Gastrocnemius medialis (tissue), 4 donors: Measurements from ENCODE around the gene DMBT1. TPM values are rescaled to one million over a fixed set of nuclear protein-coding genes. Genes with fewer than 3 reads are reported as not detected.

ENCODE experiments used
- ATAC-seq, 2 donors: fragments of 150-250 bp; one replicate each; pipeline ENCODE4 v1.9.1; 2016
- DNase-seq, 2 donors: peaks; one replicate each; pipeline ENCODE4 v3.0.0-alpha.2; 2019
- H3K27ac ChIP-seq, 4 donors: fragments of 200-600 bp; sonication (generic); 1 replicate in 1 of 4; 2 replicates in 3 of 4; pipeline ENCODE4 v1.5.1; 2016 to 2018; ENCODE audit warnings: mild to moderate bottlenecking in 2 of 4, moderate library complexity in 1 of 4
- H3K27me3 ChIP-seq, 3 donors: fragments of 200-600 bp; sonication (generic) in 2 of 3; 1 replicate in 1 of 3; 2 replicates in 2 of 3; pipeline versions ENCODE4 v1.5.1 to v1.6.0; 2016 to 2019; ENCODE audit warnings: mild to moderate bottlenecking in 1 of 3, moderate library complexity in 1 of 3
- H3K36me3 ChIP-seq, 2 donors: fragments of 200-600 bp; sonication (generic) in 1 of 2; one replicate each; pipeline ENCODE4 v1.5.1; 2017 to 2018
- H3K4me1 ChIP-seq, 2 donors: fragments of 200-600 bp; sonication (generic) in 1 of 2; one replicate each; pipeline ENCODE4 v1.5.1; 2016 to 2017; ENCODE audit warnings: mild to moderate bottlenecking in 2 of 2
- H3K4me3 ChIP-seq, 4 donors: fragments of 200-600 bp; sonication (generic) in 3 of 4; 1 replicate in 1 of 4; 2 replicates in 3 of 4; pipeline ENCODE4 v1.5.1; 2016 to 2019; ENCODE audit warnings: mild to moderate bottlenecking in 2 of 4
- H3K9me3 ChIP-seq, 3 donors: fragments of 200-600 bp; sonication (generic) in 2 of 3; 1 replicate in 1 of 3; 2 replicates in 2 of 3; pipeline ENCODE4 v1.5.1; 2016 to 2019
- POLR2A ChIP-seq, 2 donors: fragments of 450-650 bp; IDR thresholded peaks; one replicate each; pipeline ENCODE4 v1.6.1; 2017; ENCODE audit warnings: antibody characterized with exemption in 2 of 2, mild to moderate bottlenecking in 2 of 2, moderate library complexity in 2 of 2
- in situ Hi-C, 4 donors: fragments of 200-750 bp; cut with MboI; loops; one replicate each; pipeline versions ENCODE4 v1.15.0 to v1.8.0; 2017; ENCODE audit warnings: low sequenced_read_pairs in 4 of 4
- intact Hi-C: fragments of 100-400 bp; cut with DNase I; formaldehyde crosslinking; loops from one replicate; pipeline ENCODE4 v1.15.1; 2023; ENCODE audit warnings: low total_unique reads
- total RNA-seq, 4 donors: library from RNA; depleted of rRNA; stranded (reverse); fragments of >200 nt; gene quantifications; one replicate each; pipeline versions ENCODE4 v1.1.0 to v1.2.3, GENCODE V29; 2016
- TF ChIP-seq, protein P1 (sequence below), 5 experiments: fragments of 450-650 bp in 3 of 5; fragments of 200-600 bp in 2 of 5; sonication (generic) in 2 of 5; IDR thresholded peaks in 4 of 5; conservative IDR thresholded peaks in 1 of 5; 1 replicate in 4 of 5; 2 replicates in 1 of 5; pipeline ENCODE4 v1.5.1; 2016 to 2019; ENCODE audit warnings: antibody characterized with exemption in 5 of 5, mild to moderate bottlenecking in 3 of 5, moderate library complexity in 3 of 5

DMBT1 gene
- total RNA-seq, 4 donors from 2014 or later = 0.32 TPM; not detected in 3

DNA sequence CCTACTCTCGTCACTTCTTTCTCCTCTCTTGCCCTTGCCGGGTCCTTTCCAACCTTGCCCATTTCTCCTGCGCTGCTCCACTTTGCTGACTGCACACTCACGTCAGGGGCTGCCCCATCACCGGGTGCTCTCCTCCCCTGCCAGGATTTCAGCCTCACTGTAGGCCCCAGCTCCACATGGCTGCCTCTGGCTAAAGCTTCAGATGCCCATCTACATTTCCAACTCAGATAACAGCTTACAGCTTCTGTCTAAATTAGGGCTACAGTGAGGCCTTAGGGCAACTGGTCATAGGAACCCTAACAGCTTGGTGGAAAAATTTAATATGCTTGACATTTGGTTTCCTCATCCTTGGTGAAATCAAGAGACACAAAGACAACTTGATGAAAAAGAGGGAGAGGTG, 113.2 kb downstream of the DMBT1 start:
- in situ Hi-C loops (no loop called here), intact Hi-C loops (no loop called here)
- no peak for DNase-seq
- ATAC-seq = no peak
- Histone ChIP-seq H3K4me3 (no peak overlapping the region), H3K27ac (no peak overlapping the region), H3K27me3 (no peaks in the 10 kb centered on the region), H3K4me1 (no peaks in the 10 kb centered on the region), H3K9me3 (no peaks in the 10 kb centered on the region), H3K36me3 (no peaks in the 10 kb centered on the region)
- TF ChIP-seq, protein P1, sequence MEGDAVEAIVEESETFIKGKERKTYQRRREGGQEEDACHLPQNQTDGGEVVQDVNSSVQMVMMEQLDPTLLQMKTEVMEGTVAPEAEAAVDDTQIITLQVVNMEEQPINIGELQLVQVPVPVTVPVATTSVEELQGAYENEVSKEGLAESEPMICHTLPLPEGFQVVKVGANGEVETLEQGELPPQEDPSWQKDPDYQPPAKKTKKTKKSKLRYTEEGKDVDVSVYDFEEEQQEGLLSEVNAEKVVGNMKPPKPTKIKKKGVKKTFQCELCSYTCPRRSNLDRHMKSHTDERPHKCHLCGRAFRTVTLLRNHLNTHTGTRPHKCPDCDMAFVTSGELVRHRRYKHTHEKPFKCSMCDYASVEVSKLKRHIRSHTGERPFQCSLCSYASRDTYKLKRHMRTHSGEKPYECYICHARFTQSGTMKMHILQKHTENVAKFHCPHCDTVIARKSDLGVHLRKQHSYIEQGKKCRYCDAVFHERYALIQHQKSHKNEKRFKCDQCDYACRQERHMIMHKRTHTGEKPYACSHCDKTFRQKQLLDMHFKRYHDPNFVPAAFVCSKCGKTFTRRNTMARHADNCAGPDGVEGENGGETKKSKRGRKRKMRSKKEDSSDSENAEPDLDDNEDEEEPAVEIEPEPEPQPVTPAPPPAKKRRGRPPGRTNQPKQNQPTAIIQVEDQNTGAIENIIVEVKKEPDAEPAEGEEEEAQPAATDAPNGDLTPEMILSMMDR (IDR thresholded peaks at IDR 0.05 in 4 of 5, conservative IDR thresholded peaks at IDR 0.05 in 1 of 5) = no peak
- no peak for TF ChIP-seq POLR2A (IDR thresholded peaks at IDR 0.05)

DNA sequence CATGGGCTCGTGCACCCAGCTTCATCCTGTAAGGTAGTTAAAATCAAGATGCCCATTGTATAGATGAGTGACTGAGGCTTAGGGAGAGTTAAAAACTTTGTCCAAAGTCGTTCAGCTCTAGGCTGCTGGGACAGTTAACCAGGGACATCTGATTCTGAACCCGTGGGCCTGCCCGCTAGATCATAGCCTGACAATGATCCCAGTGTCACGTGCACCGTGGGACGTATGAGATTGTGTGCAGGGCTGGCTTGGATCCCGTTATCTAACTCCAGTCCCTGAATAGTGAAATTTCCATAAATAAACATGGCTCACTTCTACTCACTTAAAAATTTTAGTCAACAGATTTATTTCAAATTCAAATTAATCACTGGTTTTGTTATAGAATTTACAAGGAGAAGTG, 114.2 kb downstream of the DMBT1 start:
- no peaks in the 10 kb centered on the region for H3K27me3 ChIP-seq
- no peak for DNase-seq
- in situ Hi-C loops = no loop called here

DNA sequence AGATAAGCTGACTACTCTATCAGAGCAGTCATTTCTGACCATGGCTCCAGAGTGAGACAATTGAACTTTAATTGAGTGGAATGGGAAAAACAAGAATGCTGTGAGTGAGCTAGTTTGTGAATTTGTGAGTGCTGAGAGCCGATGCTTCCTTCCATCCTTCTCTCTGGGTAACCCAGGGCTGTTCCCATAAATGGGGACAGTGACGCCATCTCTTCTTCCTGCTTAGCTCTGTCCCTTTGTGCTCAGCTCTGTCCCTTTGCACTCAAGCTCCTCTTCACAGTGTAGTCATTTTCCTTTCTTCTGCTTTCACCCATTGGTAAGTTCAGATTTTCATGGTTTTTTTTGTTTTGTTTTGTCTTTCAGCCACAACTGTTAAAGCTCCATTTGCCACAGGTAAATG, 114.7 kb downstream of the DMBT1 start:
- Histone ChIP-seq H3K9me3 (no peaks in the 10 kb centered on the region), H3K4me1 (no peaks in the 10 kb centered on the region), H3K27me3 (no peaks in the 10 kb centered on the region), H3K27ac (peak overlapping the region in 3 of 4 donors; percentile 16 to 42 (median 25)), H3K36me3 (no peaks in the 10 kb centered on the region), H3K4me3 (no peak overlapping the region)
- DNase-seq = no peak
- TF ChIP-seq, protein P1 (IDR thresholded peaks at IDR 0.05 in 4 of 5, conservative IDR thresholded peaks at IDR 0.05 in 1 of 5) = no peak
- no peak for TF ChIP-seq POLR2A (IDR thresholded peaks at IDR 0.05)
- in situ Hi-C loops = no loop called here
- ATAC-seq = no peak
- intact Hi-C loops = no loop called here

More for the DNA sequence above, 114.2 kb downstream of the DMBT1 start:
- Histone ChIP-seq H3K27ac (peak overlapping the region in 2 of 4 donors; percentile 25 to 42), H3K4me3 (no peak overlapping the region), H3K9me3 (no peaks in the 10 kb centered on the region), H3K4me1 (no peaks in the 10 kb centered on the region), H3K36me3 (no peaks in the 10 kb centered on the region)
- intact Hi-C loops = no loop called here
- TF ChIP-seq, protein P1 (IDR thresholded peaks at IDR 0.05 in 4 of 5, conservative IDR thresholded peaks at IDR 0.05 in 1 of 5) = no peak
- TF ChIP-seq POLR2A (IDR thresholded peaks at IDR 0.05) = no peak
- peak in 1 of 2 donors; percentile 24 for ATAC-seq

DNA sequence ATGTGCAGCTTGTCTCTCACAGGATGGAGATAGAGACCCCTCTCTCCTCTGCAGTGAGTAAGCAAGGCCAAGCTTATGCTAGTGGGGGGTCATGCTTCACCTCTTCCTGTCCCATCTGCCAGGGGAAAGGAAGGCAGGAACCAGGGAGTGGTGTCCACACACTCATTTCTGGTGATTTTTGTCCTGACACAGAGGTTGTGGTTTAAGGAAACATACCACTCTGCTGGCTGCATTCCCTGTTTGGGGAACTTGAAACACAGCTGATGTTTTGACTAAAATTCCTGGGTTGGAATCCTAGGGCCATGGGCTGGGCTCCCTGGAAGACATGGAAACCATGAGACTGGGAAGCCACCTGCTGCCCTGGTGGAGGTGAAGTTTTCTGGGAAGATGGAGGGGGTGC, 117.7 kb downstream of the DMBT1 start:
- TF ChIP-seq POLR2A (IDR thresholded peaks at IDR 0.05) = no peak
- TF ChIP-seq, protein P1 (IDR thresholded peaks at IDR 0.05 in 4 of 5, conservative IDR thresholded peaks at IDR 0.05 in 1 of 5) = no peak
- no peaks in the 10 kb centered on the region for H3K36me3 ChIP-seq
- DNase-seq = no peak
- no peaks in the 10 kb centered on the region for H3K9me3 ChIP-seq
- no peak for ATAC-seq
- no peak overlapping the region for H3K4me3 ChIP-seq
- in situ Hi-C loops (no loop called here), intact Hi-C loops (no loop called here)
- H3K27ac ChIP-seq = no peak overlapping the region
- H3K27me3 ChIP-seq = no peaks in the 10 kb centered on the region
- no peaks in the 10 kb centered on the region for H3K4me1 ChIP-seq

DNA sequence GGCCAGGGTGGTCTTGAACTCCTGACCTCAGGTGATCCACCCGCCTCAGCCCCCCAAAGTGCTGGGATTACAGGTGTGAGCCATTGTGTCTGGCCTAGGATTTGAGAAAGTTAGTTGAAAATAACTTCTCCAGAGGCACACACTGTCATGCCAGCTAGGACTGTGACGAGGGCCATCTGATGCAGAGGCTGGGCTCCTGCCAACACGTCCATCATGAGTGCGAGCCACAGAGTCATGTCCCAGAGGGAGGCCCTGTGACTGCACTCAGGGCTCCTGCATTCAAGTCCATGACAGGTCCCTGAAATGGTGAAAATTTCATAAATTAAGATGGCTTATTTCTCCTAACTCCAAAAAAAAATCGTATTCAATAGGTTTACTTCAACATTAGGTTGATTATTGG, 122.0 kb downstream of the DMBT1 start:
- no peak overlapping the region for H3K4me3 ChIP-seq
- TF ChIP-seq, protein P1 (IDR thresholded peaks at IDR 0.05 in 4 of 5, conservative IDR thresholded peaks at IDR 0.05 in 1 of 5) = no peak
- TF ChIP-seq POLR2A (IDR thresholded peaks at IDR 0.05) = no peak
- H3K4me1 ChIP-seq = no peaks in the 10 kb centered on the region
- intact Hi-C loops (no loop called here), in situ Hi-C loops (no loop called here)
- no peak overlapping the region for H3K27ac ChIP-seq
- H3K9me3 ChIP-seq = no peaks in the 10 kb centered on the region
- H3K36me3 ChIP-seq = no peaks in the 10 kb centered on the region
- ATAC-seq (no peak), DNase-seq (no peak)
- peaks cover 0 to 3% (median 0%) of the 10 kb centered on the region in 3 donors for H3K27me3 ChIP-seq
